Smooth muscle cell (in vitro differentiated cells): ENCODE results near the gene TMEM232. TPM values are rescaled to one million over a fixed set of nuclear protein-coding genes. Genes with fewer than 3 reads are reported as not detected.

Experiments used
- DNase-seq: peaks from one replicate; lab custom pipeline; 2025; ENCODE audit not compliant: unreplicated experiment; lab: John Stamatoyannopoulos, UW
- H2AFZ ChIP-seq: fragments of 200-600 bp; sonication (generic); 2 replicates; pipeline ENCODE4 v1.6.0; 2016; ENCODE audit warnings: antibody characterized with exemption, low read depth, mild to moderate bottlenecking
- H3F3A ChIP-seq: fragments of 200-600 bp; sonication (generic); 2 replicates; pipeline ENCODE4 v1.6.0; 2017; ENCODE audit warnings: antibody characterized with exemption, low read depth
- H3K27ac ChIP-seq: fragments of 200-600 bp; sonication (generic); 2 replicates; pipeline ENCODE4 v1.5.1; 2016; ENCODE audit warnings: low read depth, mild to moderate bottlenecking
- H3K27me3 ChIP-seq: fragments of 200-600 bp; sonication (generic); 2 replicates; pipeline ENCODE4 v1.6.1; 2016; ENCODE audit warnings: low read depth, mild to moderate bottlenecking
- H3K36me3 ChIP-seq: fragments of 200-600 bp; sonication (generic); 2 replicates; pipeline ENCODE4 v1.5.1; 2016; ENCODE audit warnings: low read depth
- H3K4me1 ChIP-seq: fragments of 200-600 bp; sonication (generic); 2 replicates; pipeline ENCODE4 v1.5.1; 2016; ENCODE audit warnings: low read depth
- H3K4me2 ChIP-seq: fragments of 200-600 bp; sonication (generic); 2 replicates; pipeline ENCODE4 v1.6.0; 2016; ENCODE audit warnings: mild to moderate bottlenecking
- H3K4me3 ChIP-seq: fragments of 200-600 bp; sonication (generic); 2 replicates; pipeline ENCODE4 v1.5.1; 2016; ENCODE audit warnings: mild to moderate bottlenecking
- H3K79me2 ChIP-seq: fragments of 200-600 bp; sonication (generic); 2 replicates; pipeline ENCODE4 v1.6.0; 2016; ENCODE audit warnings: low read depth, mild to moderate bottlenecking
- H3K9ac ChIP-seq: fragments of 200-600 bp; sonication (generic); 2 replicates; pipeline ENCODE4 v1.6.0; 2016; ENCODE audit warnings: low read depth
- H3K9me3 ChIP-seq: fragments of 200-600 bp; sonication (generic); replicated peaks from 2 replicates; pipeline ENCODE4 v1.5.1; 2016; ENCODE audit warnings: low read depth
- H4K20me1 ChIP-seq: fragments of 200-600 bp; sonication (generic); 2 replicates; pipeline ENCODE4 v1.6.0; 2016; ENCODE audit warnings: low read depth
- CTCF ChIP-seq: fragments of 200-600 bp; sonication (generic); IDR thresholded peaks from 2 replicates; pipeline ENCODE4 v1.5.1; 2017; ENCODE audit warnings: borderline replicate concordance, mild to moderate bottlenecking, antibody characterized with exemption; ENCODE audit not compliant: insufficient read depth, poor library complexity, severe bottlenecking
- WGBS: methylation state at CpG from one replicate; pipeline ENCODE4 v1.1.7; 2016; ENCODE audit warnings: low lambda C conversion rate; 5-methylcytosine and 5-hydroxymethylcytosine counted together
- polyA plus RNA-seq: library from polyadenylated mRNA; unstranded; fragments of >200 nt; fragmentation: Nextera tagmentation; extraction: Ambion mirVana; gene quantifications from 2 replicates; pipeline ENCODE4 v1.2.1, GENCODE V29; 2016
- total RNA-seq: library from RNA; depleted of rRNA; stranded (reverse); fragments of >200 nt; gene quantifications from 2 replicates; pipeline ENCODE4 v1.2.3, GENCODE V29; 2014

The TMEM232 gene
- total and polyA plus RNA-seq, 2 experiments from 2014 or later: 0.49 to 1.0 TPM

GRCh38 chr5:110477911-110478310, 248.6 kb downstream of the TMEM232 start:
- H3K4me2 ChIP-seq: peak overlapping the region; percentile 68
- peak overlapping the region; percentile 23 for H3K9ac ChIP-seq
- no peak overlapping the region for H2AFZ ChIP-seq
- 51% methylated on average over 3 of the region's 3 CpGs for WGBS
- H3K9me3 ChIP-seq: no peaks in the 10 kb centered on the region
- no peaks in the 10 kb centered on the region for H4K20me1 ChIP-seq
- H3K27ac ChIP-seq: peak overlapping the region; percentile 78
- H3K4me3 ChIP-seq: no peak overlapping the region
- TF ChIP-seq CTCF: no peak
- H3K36me3 ChIP-seq: no peaks in the 10 kb centered on the region
- no peaks in the 10 kb centered on the region for H3K27me3 ChIP-seq
- no peaks in the 10 kb centered on the region for H3F3A ChIP-seq
- DNase-seq: no peak
- no peaks in the 10 kb centered on the region for H3K79me2 ChIP-seq
- H3K4me1 ChIP-seq: peaks cover 16% of the 10 kb centered on the region

- no peak for DNase-seq
- no peaks in the 10 kb centered on the region for H3F3A ChIP-seq
- H3K27ac ChIP-seq: no peak overlapping the region
- peaks cover 16% of the 10 kb centered on the region for H3K4me1 ChIP-seq
- H3K79me2 ChIP-seq: no peaks in the 10 kb centered on the region
- no peak overlapping the region for H3K9ac ChIP-seq
- H3K4me2 ChIP-seq: no peak overlapping the region
- H3K4me3 ChIP-seq: no peak overlapping the region
- no peaks in the 10 kb centered on the region for H3K9me3 ChIP-seq
- no peak for TF ChIP-seq CTCF
- H3K36me3 ChIP-seq: no peaks in the 10 kb centered on the region
- no peak overlapping the region for H2AFZ ChIP-seq
- no peaks in the 10 kb centered on the region for H4K20me1 ChIP-seq
- H3K27me3 ChIP-seq: no peaks in the 10 kb centered on the region
Measured at GRCh38 chr5:110476164-110476563, 250.3 kb downstream of the TMEM232 start.

- Histone ChIP-seq H3K27ac (no peak overlapping the region), H3K4me3 (no peak overlapping the region), H3K27me3 (no peaks in the 10 kb centered on the region), H3K4me2 (no peak overlapping the region), H3F3A (no peaks in the 10 kb centered on the region), H3K9me3 (no peaks in the 10 kb centered on the region), H3K4me1 (peaks cover 16% of the 10 kb centered on the region), H2AFZ (no peak overlapping the region), H4K20me1 (no peaks in the 10 kb centered on the region), H3K9ac (no peak overlapping the region), H3K36me3 (no peaks in the 10 kb centered on the region), H3K79me2 (no peaks in the 10 kb centered on the region)
- TF ChIP-seq CTCF: no peak
- 100% methylated on average over 1 of the region's 1 CpG for WGBS
- no peak for DNase-seq
Measured at GRCh38 chr5:110475529-110475928, 250.9 kb downstream of the TMEM232 start.

- WGBS: 91% methylated on average over 4 of the region's 4 CpGs
- DNase-seq: no peak
- Histone ChIP-seq H3K27me3 (no peaks in the 10 kb centered on the region), H3K79me2 (no peaks in the 10 kb centered on the region), H3K9ac (no peak overlapping the region), H3K36me3 (no peaks in the 10 kb centered on the region), H3K4me1 (no peaks in the 10 kb centered on the region), H3K27ac (no peak overlapping the region), H3K4me3 (no peak overlapping the region), H4K20me1 (no peaks in the 10 kb centered on the region), H2AFZ (no peak overlapping the region), H3K9me3 (no peaks in the 10 kb centered on the region), H3F3A (no peaks in the 10 kb centered on the region), H3K4me2 (no peak overlapping the region)
- TF ChIP-seq CTCF: no peak
Measured at GRCh38 chr5:110469486-110469885, 257.0 kb downstream of the TMEM232 start.
